OCI-LY1 (cell line): ENCODE data around the gene CGREF1.

ENCODE experiments used
- H2AFZ ChIP-seq: fragments of 200-600 bp; sonication (generic), shearing (Covaris generic); 2 replicates; pipeline ENCODE4 v1.6.0; 2014; ENCODE audit warnings: antibody characterized with exemption, mild to moderate bottlenecking, low read length
- H3F3A ChIP-seq: fragments of 200-600 bp; sonication (generic), shearing (Covaris generic); 2 replicates; pipeline ENCODE4 v1.6.0; 2014; ENCODE audit warnings: mild to moderate bottlenecking, antibody characterized with exemption, low read length, moderate library complexity; ENCODE audit not compliant: insufficient read depth
- H3K27ac ChIP-seq: fragments of 200-600 bp; sonication (generic); 2 replicates; pipeline ENCODE4 v1.5.1; 2014; ENCODE audit warnings: low read length, mixed run types, mild to moderate bottlenecking, low read depth; ENCODE audit not compliant: poor library complexity, severe bottlenecking
- H3K27me3 ChIP-seq: fragments of 200-600 bp; sonication (generic); 2 replicates; pipeline ENCODE4 v1.6.0; 2014; ENCODE audit warnings: antibody characterized with exemption, mild to moderate bottlenecking, low read length, moderate library complexity; ENCODE audit not compliant: insufficient read depth
- H3K36me3 ChIP-seq: fragments of 200-600 bp; sonication (generic); 2 replicates; pipeline ENCODE4 v1.6.1; 2014; ENCODE audit warnings: mild to moderate bottlenecking, antibody characterized with exemption, low read length, moderate library complexity, mixed read lengths; ENCODE audit not compliant: insufficient read depth
- H3K4me1 ChIP-seq: fragments of 200-600 bp; sonication (generic); 2 replicates; pipeline ENCODE4 v1.5.1; 2014; ENCODE audit warnings: mild to moderate bottlenecking, low read length, moderate library complexity; ENCODE audit not compliant: insufficient read depth, severe bottlenecking
- H3K4me2 ChIP-seq: fragments of 200-600 bp; sonication (generic), shearing (Covaris generic); 2 replicates; pipeline ENCODE4 v1.6.1; 2014; ENCODE audit warnings: low read length
- H3K4me3 ChIP-seq: fragments of 200-600 bp; sonication (generic); 2 replicates; pipeline ENCODE4 v1.5.1; 2014; ENCODE audit warnings: low read length, low read depth, mild to moderate bottlenecking, mixed read lengths; ENCODE audit not compliant: poor library complexity, severe bottlenecking
- H3K79me2 ChIP-seq: fragments of 200-600 bp; shearing (Covaris generic); 2 replicates; pipeline ENCODE4 v1.6.1; 2016; ENCODE audit warnings: mixed run types, low read length, mixed read lengths; ENCODE audit not compliant: insufficient read depth
- H3K9ac ChIP-seq: fragments of 200-600 bp; sonication (generic), shearing (Covaris generic); 2 replicates; pipeline ENCODE4 v1.6.1; 2014; ENCODE audit warnings: mild to moderate bottlenecking, low read length, mixed read lengths
- H3K9me2 ChIP-seq: fragments of 200-600 bp; sonication (generic), shearing (Covaris generic); 2 replicates; pipeline ENCODE4 v1.6.1; 2014; ENCODE audit warnings: low read depth, mild to moderate bottlenecking, low read length, mixed read lengths
- H3K9me3 ChIP-seq: fragments of 200-600 bp; shearing (Covaris generic); 2 replicates; pipeline ENCODE4 v1.6.1; 2014; ENCODE audit warnings: low read length, mixed read lengths
- H4K20me1 ChIP-seq: fragments of 200-600 bp; sonication (generic), shearing (Covaris generic); 2 replicates; pipeline ENCODE4 v1.6.0; 2016; ENCODE audit warnings: mild to moderate bottlenecking, low read length; ENCODE audit not compliant: insufficient read depth
- CTCF ChIP-seq: fragments of 200-600 bp; sonication (generic), shearing (Covaris generic); IDR thresholded peaks from 2 replicates; pipeline ENCODE4 v1.5.1; 2017; ENCODE audit warnings: mild to moderate bottlenecking, antibody characterized with exemption, low read length, moderate library complexity, mixed read lengths
- EZH2 ChIP-seq: fragments of 200-600 bp; sonication (generic), shearing (Covaris generic); IDR thresholded peaks from 2 replicates; pipeline ENCODE4 v1.8.0; 2017; ENCODE audit warnings: borderline replicate concordance, mixed run types, mild to moderate bottlenecking, antibody characterized with exemption, low read length, moderate library complexity, mixed read lengths

The CGREF1 gene

GRCh38 chr2:27148801-27149439, 30.0 kb upstream of the CGREF1 start, which contains the start of gene TCF23:
TCF23 (plus strand) TSS chr2:27149004; CDS start chr2:27149134, 130 bp downstream.
- TF ChIP-seq EZH2 (no peak), CTCF (no peak)
- Histone ChIP-seq H4K20me1 (no peaks in the 10 kb centered on the region), H3K4me1 (no peaks in the 10 kb centered on the region), H3K27me3 (peaks cover 6% of the 10 kb centered on the region; the same call in 1 of the 2 replicates), H3F3A (no peaks in the 10 kb centered on the region), H3K9ac (no peak within 1 kb of the TSS), H3K27ac (no peak within 1 kb of the TSS), H3K36me3 (no peaks in the 10 kb centered on the region), H3K4me3 (no peak within 1 kb of the TSS), H3K79me2 (no peaks in the 10 kb centered on the region), H3K9me2 (no peaks in the 10 kb centered on the region), H2AFZ (no peak within 1 kb of the TSS), H3K4me2 (no peak within 1 kb of the TSS), H3K9me3 (no peaks in the 10 kb centered on the region)

- H3K27me3 ChIP-seq: peaks cover 13% of the 10 kb centered on the region
- H3K9me2 ChIP-seq: no peaks in the 10 kb centered on the region
- H4K20me1 ChIP-seq: no peaks in the 10 kb centered on the region
- TF ChIP-seq CTCF: no peak
- TF ChIP-seq EZH2: no peak
- no peaks in the 10 kb centered on the region for H3K4me1 ChIP-seq
- no peak overlapping the region for H3K4me3 ChIP-seq
- no peak overlapping the region for H3K4me2 ChIP-seq
- no peaks in the 10 kb centered on the region for H3K79me2 ChIP-seq
- no peaks in the 10 kb centered on the region; the same call in 1 of the 2 replicates for H3K36me3 ChIP-seq
- no peak overlapping the region for H3K27ac ChIP-seq
- no peak overlapping the region for H2AFZ ChIP-seq
- H3K9ac ChIP-seq: no peak overlapping the region
- H3K9me3 ChIP-seq: no peaks in the 10 kb centered on the region
- H3F3A ChIP-seq: no peaks in the 10 kb centered on the region
Measured at GRCh38 chr2:27147935-27148334, 29.0 kb upstream of the CGREF1 start.

GRCh38 chr2:27145682-27146081, 26.8 kb upstream of the CGREF1 start:
- Histone ChIP-seq H3K9ac (no peak overlapping the region), H3K36me3 (no peaks in the 10 kb centered on the region; the same call in 1 of the 2 replicates), H3K27ac (no peak overlapping the region), H3K79me2 (no peaks in the 10 kb centered on the region), H3K4me3 (no peak overlapping the region), H2AFZ (no peak overlapping the region), H3K4me2 (no peak overlapping the region), H3K9me2 (no peaks in the 10 kb centered on the region), H3K9me3 (no peaks in the 10 kb centered on the region), H3K27me3 (peaks cover 12% of the 10 kb centered on the region), H4K20me1 (no peaks in the 10 kb centered on the region), H3K4me1 (no peaks in the 10 kb centered on the region), H3F3A (no peaks in the 10 kb centered on the region)
- no peak for TF ChIP-seq EZH2
- no peak for TF ChIP-seq CTCF
